ENCODE data around the gene FBXW5.

The FBXW5 gene

DNA sequence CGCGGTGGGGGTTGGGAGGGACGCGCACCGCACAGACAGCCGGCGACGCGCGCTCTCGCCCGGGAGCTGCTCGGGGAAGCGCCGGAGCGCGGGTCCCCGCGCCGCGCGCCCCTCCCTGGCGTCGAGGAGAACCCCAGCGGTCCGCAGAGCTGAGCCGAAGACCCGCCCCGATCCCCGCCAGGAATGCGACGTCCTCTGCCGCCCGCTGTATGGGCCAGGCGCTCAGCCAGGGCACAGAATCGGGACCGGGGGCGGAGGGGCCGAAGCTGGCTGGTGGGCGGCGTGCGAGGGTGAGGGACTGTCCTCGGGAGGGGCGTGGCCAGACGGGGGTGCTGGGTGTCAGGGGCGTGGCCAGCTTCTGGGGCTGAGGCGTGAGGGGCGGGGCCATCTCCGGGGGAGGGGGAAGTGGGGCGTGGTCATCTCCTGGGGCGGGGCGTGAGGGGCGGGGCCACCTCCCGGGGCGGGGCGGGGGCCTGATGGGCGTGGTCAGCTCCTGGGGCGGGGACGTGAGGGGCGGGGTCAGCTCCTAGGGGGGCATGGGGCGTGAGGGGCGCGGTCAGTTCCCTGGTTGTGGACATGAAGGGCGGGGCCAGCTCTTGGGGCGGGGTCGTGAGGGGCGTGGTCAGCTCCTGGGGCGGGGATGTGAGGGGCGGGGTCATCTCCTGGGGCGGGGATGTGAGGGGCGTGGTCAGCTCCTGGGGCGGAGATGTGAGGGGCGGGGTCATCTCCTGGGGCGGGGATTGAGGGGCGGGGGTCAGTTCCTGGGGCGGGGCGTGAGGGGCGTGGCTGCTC, 33.7 kb upstream of the FBXW5 start:
- peak; percentile 53 for DNase-seq

DNA sequence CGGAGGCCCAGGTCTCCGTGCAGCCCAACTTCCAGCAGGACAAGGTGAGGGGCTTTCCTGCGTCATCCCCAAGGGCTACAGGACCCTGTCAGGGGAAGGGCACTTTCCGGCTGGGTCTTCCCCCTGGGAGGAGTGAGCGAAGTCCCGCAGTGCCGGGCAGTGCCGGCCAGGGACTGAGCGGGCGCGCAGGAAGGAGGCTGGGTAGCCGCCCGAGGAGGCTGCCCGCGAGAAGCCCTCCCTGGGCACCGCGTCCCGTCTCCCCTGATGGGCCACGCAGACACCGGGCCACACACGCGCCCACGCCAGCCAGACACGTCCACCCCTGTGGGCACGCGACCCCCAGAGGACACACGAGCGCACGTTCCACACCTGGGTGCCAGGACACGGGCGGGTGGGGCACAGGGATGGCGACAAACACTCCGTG, 33.1 kb upstream of the FBXW5 start:
- no peak for DNase-seq

DNA sequence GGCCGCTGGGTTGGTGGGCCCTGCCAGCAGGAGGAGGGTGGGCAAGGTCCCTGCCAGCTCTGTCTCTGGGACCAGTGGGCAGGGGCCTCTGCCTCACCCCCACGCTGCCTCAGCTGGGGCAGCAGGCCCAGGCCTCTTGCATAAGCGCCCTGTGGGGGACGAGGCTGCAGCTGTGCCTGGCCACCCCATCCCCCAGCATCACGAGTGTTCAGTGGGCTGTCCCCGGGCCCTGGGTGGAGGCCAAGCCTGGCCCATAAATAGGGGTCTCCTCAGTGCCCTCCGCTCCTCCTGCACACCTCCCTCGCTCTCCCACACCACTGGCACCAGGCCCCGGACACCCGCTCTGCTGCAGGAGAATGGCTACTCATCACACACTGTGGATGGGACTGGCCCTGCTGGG, 32.7 kb upstream of the FBXW5 start, which contains the start of gene PTGDS:
Gene PTGDS (plus strand): TSS at position 282 of the 400 bp plus-strand sequence. CDS start 75 bp downstream, at position 357.
- no peak for DNase-seq

DNA sequence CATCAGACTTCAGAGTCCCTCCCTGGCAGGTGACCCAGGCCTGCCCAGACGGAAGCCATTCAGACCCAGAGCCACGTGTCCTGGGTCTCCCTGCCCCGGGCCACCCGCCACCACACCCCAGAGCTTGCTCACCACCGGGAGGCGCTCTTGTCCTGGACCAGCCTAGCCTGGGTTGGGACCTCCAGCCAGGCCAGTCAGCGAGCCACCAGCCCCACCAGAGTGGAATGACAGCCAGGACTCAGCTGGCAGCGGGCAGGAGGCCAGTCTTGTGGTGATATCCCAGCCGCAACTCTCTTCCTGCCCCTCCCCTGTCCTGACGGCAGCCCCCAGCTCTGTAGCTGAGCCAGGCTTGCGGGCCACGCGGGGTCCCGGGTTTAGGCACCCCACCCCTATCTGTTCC, 31.1 kb upstream of the FBXW5 start:
- DNase-seq: no peak

DNA sequence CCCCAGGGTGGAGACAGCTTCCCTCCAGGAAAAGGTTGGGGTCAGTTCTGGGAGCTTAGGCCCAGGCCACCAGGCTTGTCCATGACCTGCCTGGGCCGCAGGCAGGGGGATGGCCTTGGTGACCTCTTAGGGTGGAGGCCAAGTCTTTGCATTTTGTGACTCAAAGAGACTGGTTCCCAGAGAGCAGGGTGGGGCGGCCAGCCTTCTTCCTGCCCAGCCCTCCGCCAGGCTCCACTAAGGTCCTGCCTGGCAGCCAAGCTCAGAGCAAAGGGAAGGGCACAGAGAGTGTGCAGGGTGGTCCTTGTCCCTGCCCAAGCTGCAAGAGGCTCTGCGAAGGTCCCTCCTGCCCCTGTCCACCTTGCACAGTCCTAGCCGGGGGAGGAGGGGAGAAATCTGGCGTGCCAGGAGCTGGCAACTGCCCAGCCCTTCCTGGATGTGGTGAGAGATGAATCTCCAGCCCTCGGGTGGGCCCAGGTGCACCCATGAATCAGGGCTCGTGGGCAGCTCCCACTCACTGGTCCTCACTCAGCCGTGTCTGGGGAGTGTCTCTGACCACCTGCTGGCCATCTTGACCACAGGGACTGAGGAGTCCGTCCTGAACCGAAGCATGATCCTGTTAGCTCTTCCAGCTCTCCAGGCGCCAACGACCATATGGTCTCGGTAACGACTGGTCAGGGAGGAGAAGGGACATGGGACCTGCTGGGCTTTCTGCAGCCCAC, 30.4 kb upstream of the FBXW5 start:
- no peak for DNase-seq

DNA sequence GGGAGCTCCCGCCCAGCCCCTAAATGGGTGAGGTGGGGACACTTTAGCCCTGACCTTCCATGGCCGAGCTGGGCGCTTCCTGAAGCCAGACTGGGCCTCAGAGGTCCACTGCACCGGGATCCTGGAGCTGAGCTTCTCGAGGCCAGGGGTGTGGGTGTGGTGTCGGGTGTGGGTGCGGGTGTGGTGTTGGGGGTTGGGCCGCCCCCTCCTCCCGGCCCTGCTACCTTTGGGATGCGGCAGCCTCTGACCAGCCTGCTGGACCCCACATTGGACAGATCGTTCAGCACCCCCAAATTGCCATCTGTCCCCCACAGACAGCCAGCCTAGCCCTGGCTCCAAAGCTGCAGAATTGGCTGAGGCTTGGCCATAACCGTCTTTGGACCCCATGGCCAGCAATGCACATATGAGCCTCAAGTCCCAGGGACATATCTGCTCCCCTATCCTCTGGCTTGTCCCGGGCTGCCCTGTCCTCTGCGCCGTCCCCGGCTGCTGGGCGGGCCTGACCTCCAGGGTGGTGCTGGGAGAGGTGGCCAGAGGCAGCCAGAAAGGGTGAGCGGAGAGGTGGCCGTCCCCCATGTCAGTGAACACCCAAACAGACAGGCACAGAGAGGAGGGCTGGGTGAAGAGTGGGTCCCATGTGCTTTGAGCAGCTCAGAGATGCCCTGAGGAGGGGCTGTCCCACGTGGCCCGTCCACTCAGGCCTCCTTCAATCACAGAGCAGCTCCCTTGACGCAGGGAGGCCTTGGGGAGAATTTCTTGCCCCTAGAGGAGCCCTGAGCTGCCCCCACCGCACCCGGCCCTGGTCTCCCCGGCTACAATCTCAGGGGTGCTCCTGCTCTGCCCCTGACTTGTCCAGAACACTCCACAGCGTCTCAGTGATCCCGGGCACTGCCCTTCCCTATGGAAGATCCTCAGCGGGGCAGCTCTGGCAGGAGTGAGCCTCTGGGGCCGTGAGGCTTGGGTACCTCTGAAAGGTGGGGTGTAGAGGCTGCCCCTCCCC, 29.4 kb upstream of the FBXW5 start:
- DNase-seq: no peak

DNA sequence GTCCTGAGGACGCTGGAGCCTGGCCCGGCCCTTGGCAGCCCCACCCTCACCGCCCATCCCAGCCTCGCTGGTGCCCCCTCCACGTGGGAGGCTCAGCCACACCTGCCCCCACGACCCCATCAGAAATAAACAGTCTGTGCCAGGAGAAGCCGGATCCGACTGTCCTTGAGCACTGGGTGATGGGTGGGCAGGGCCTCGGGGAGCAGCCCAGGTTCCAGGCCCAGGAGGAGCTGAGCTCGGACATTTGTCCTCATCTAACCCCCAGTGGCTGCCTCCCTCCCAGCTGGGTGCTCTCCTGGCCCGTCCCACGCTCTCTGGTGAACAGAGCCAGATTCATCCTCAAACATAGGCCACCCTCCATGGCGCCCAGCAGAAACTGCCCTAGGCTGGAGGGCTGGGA, 28.2 kb upstream of the FBXW5 start:
- no peak for DNase-seq

DNA sequence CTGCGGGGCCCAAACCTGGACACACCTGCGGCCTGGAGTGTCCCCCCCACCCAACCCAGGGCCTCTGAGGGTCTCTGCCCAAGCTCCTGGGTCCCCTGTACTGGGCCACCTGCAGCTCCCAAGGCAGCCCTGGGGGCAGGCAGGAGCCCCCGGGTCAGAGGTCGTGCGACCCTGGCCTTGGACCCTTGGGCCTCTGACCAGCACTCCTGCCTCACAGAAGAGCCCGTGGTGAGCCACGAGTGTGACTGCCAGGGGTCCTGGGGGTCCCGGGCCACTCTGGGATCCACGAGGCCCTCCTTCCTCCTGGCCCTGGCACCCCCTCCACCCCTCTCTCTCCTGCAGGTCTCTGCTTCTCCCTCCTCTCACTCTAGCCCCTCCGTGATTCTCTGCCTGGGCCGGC, 27.8 kb upstream of the FBXW5 start:
- DNase-seq: no peak

DNA sequence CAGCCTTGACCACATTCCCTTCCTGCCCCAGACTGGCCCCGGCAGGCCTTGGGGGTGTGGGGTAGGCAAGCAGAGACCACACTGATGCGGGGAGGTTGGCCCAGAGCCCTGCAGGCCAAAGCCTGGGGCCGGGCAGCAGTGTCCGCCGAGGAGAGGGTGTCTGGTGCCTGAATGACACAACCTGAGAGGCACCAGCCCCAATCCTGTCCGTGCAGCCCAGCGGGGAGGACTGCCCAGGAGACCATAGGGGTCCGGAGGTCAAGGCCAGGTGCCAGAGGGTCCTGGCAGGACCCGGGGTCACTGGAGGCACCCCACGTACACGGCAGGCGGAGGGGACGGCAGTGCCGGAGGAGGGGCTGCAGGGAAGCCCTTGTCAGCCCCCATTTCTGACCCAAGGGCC, 27.2 kb upstream of the FBXW5 start:
- DNase-seq: no peak

- DNase-seq: no peak
Observed at GRCh38 chr9:136970361-136970760, 25.8 kb upstream of the FBXW5 start.

DNA sequence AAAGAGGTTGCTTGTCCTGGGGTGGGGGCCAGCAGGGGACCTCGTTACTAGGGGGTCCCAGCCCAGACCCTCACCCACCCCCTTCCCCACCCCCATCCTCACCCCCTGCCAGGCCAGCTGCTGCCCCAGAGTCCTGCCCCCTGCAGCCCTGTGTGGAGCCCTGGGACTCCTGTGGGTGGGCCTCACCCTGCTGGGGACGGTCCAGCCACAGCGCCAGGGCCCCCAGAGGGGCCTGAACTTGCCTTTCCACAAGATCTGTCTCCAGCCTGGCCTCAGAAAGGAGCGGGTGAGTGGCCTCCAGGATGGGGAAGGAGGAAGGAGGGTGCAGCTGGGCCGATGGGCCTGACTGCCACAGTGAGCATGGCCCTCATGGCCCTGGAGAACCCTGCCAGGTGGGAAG, 25.2 kb upstream of the FBXW5 start:
- no peak for DNase-seq

GRCh38 chr9:136969150-136969549, 24.6 kb upstream of the FBXW5 start:
- no peak for DNase-seq

GRCh38 chr9:136968333-136969127, 24.0 kb upstream of the FBXW5 start:
- DNase-seq: no peak

- DNase-seq: no peak
Observed at GRCh38 chr9:136965771-136966484, 21.4 kb upstream of the FBXW5 start.

- DNase-seq: no peak
Observed at GRCh38 chr9:136964833-136965422, 20.4 kb upstream of the FBXW5 start.

DNA sequence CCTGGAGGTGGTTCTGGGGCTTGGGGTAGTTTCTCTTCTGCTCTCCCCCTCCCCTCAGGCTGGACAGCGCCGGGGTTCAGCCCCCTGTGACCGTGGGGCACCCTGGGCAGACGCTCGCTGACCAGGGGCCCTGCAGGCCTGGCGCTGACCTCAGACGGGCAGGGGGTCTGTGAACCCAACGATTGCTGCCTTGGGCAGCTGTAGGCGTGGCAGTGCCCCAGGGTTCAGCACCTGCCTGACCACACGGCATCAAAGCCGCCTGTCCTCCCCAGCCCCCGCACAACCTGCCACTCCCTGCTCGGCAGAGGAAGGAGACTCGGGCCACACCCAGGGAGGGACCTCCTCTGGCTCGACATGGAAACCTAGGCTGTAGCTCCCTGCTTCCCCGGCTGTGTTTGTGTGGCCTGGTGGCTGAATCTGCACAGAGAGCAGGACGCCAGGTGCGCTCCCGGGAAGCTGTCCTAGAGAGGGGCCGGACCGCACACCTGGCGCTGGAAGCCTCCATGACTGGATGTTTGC, 19.7 kb upstream of the FBXW5 start:
- no peak for DNase-seq

- no peak for DNase-seq
Observed at GRCh38 chr9:136963751-136964150, 19.2 kb upstream of the FBXW5 start.

DNA sequence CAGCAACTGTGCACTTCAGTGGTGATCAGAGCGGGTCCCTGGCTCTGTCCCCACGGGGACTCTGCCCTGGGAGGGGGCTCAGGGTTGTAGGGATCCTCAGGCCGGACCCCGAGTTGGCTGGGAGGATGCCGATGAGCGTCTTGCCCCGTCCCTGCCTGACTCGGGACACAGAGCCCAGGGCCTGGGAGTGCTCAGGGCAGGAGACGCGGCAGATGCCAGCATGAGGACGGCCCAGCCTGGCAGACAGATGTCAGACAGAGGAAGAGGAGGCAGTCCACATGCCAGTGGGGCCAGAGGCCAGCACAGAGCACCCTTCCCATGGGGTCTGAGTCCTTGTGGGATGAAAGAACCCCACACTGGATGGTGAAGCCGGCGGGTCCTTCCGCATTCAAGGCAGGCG, 18.8 kb upstream of the FBXW5 start:
- DNase-seq: no peak

DNA sequence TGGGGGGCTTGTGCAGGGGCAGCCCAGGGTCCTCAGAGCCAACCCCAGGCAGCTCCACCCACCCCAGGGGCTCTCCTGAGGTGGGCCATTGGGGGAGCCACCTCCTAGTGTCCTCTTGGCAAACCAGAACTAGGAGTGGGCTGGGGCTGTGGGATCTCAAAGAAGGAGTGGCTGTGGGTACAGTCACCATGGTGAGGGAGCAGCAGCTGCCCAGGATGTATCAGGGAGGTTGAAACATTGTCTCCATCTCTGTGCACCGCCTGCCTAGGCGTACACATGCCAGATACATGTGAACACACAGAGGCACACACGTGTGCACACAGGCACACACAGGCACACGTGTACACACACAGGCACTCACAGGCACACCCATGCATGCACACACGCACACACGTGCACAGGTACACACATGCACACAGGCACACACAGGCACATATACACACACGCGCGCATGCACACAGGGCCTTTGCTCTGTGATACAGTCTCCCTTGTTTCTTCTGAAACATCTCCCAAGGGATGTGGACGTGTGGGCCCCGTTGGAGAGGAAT, 18.2 kb upstream of the FBXW5 start:
- DNase-seq: no peak

- no peak for DNase-seq
Observed at GRCh38 chr9:136962163-136962562, 17.6 kb upstream of the FBXW5 start.

Data from NCI-H526 treated with DMSO at 0.1 percent for 48 hours (cell line).